ENCODE measurements around the gene HS6ST3. TPM values are rescaled to one million over a fixed set of nuclear protein-coding genes. Genes with fewer than 3 reads are reported as not detected.

The HS6ST3 gene
- total and polyA plus RNA-seq, 8 donors = 0.03 to 0.15 (median 0.10) TPM

DNA sequence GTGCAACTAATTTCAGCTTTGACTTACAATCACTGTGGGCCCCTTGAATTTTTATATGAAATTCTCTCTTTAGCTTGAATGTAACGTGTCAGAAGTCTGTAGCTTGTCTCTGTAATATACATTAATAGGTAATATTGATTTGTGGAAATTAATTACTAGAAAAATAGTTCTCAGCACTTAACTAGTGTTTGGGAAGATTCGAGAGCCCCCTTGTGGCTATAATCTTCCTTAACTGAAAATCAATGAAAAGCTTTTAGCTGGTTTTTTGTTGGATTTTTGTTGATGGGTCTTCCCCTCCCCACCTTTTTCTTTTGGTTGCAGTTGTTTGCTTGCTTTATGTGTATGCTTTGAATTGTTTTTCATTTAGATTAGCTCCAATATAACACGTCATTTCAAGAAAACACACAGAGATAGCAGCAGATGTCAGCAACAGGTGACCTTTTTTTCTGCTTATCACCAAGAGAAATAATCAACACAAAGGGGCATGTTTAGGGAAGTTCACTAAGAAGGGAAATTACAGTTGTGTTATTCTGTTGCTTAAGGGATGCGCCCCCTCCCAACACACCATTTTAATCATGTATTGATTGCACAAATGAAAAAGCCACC is 727.5 kb downstream of the HS6ST3 start:
- no peak for DNase-seq
- peak; percentile 21 to 38 for TF ChIP-seq CTCF (IDR thresholded peaks at IDR 0.05)
- no peak for ATAC-seq

DNA sequence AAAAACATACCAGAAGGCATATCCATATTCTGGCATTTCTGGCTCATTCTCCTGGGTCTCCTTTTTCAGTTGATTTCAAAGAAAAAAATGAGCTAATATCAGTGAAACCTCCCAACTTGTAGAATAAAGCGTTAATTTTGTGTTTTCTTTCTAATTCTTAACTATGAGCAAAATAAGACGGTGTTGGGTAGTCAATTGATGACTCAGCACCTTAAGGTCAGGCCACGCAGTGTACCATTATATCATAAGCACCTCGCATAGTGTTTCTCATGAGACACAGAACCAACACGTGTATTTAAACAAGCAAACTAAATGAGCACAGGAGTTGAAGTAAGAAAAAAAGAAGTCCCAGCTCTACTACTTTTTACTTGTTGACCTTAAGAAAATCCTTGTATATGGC is 729.5 kb downstream of the HS6ST3 start:
- intact Hi-C loops (cut with DNase I) = no loop called here
- Histone ChIP-seq H3K4me1 (no peaks in the 10 kb centered on the region), H3K27me3 (no peaks in the 10 kb centered on the region), H3K9me3 (no peaks in the 10 kb centered on the region), H3K4me3 (no peak overlapping the region), H3K36me3 (no peaks in the 10 kb centered on the region), H3K27ac (no peak overlapping the region)
- no peak for DNase-seq
- no peak for ATAC-seq
- TF ChIP-seq CTCF (IDR thresholded peaks at IDR 0.05) = no peak

More for the DNA sequence above, 727.5 kb downstream of the HS6ST3 start:
- H3K4me3 ChIP-seq = no peak overlapping the region
- H3K9me3 ChIP-seq = no peaks in the 10 kb centered on the region
- no peaks in the 10 kb centered on the region for H3K27me3 ChIP-seq
- no peaks in the 10 kb centered on the region for H3K36me3 ChIP-seq
- no peak overlapping the region for H3K27ac ChIP-seq
- intact Hi-C loops (cut with DNase I) = no loop called here
- no peaks in the 10 kb centered on the region for H3K4me1 ChIP-seq

GRCh38 chr13:96821381-96821780 is 731.5 kb downstream of the HS6ST3 start:
- Histone ChIP-seq H3K4me1 (no peaks in the 10 kb centered on the region), H3K36me3 (no peaks in the 10 kb centered on the region), H3K27me3 (no peaks in the 10 kb centered on the region), H3K4me3 (no peak overlapping the region), H3K9me3 (no peaks in the 10 kb centered on the region), H3K27ac (no peak overlapping the region)
- ATAC-seq (no peak), DNase-seq (no peak)
- intact Hi-C loops (cut with DNase I) = no loop called here
- no peak for TF ChIP-seq CTCF (IDR thresholded peaks at IDR 0.05)

DNA sequence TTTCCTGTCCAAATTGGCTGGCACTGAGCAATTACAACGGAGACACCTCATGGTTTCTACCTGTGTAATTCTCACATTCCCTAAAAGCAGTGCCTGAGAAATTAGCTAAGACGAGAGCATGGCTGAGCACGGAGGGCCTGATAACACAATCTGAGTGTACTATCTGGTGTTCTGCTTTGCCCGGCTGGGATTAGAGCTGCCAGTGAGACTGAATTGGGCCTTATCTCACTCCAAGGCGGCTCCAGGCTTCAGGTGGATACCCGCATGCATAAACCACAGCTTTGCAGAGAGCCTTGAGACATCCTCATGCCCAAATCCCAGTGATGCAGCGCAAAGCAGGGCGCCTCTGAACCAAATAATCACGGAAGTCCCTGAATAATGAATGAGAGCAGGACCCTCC is 732.1 kb downstream of the HS6ST3 start:
- DNase-seq = no peak
- Histone ChIP-seq H3K9me3 (no peaks in the 10 kb centered on the region), H3K4me3 (no peak overlapping the region), H3K27ac (no peak overlapping the region), H3K27me3 (no peaks in the 10 kb centered on the region), H3K36me3 (no peaks in the 10 kb centered on the region), H3K4me1 (no peaks in the 10 kb centered on the region)
- no peak for ATAC-seq
- intact Hi-C loops (cut with DNase I) = no loop called here
- no peak for TF ChIP-seq CTCF (IDR thresholded peaks at IDR 0.05)

- ATAC-seq (peak; percentile 94), DNase-seq (no peak)
- TF ChIP-seq CTCF (IDR thresholded peaks at IDR 0.05) = peak; percentile 16 to 25
- Histone ChIP-seq H3K27ac (no peak overlapping the region), H3K4me1 (no peaks in the 10 kb centered on the region), H3K4me3 (no peak overlapping the region), H3K9me3 (no peaks in the 10 kb centered on the region), H3K36me3 (no peaks in the 10 kb centered on the region), H3K27me3 (no peaks in the 10 kb centered on the region)
- intact Hi-C loops (cut with DNase I) = no loop called here
Measured at GRCh38 chr13:96822895-96823294, 733.0 kb downstream of the HS6ST3 start.
